Endothelial cell of umbilical vein (primary cell): ENCODE measurements around the gene SFSWAP. TPM values are rescaled to one million over a fixed set of nuclear protein-coding genes. Genes with fewer than 3 reads are reported as not detected.
"Not testable (repeated sequence)": the region's sequence is repeated elsewhere in the genome, so short reads cannot be mapped to it uniquely, and the experiment has no call there.

Experiments
- BruUV-seq: library from RNA; stranded (reverse); fragments of 400-500 nt; replicated peaks from 2 replicates; lab custom pipeline; 2021; lab: Mats Ljungman, UMichigan
- CTCF ChIA-PET: fragments of 300-600, 350-600 bp; sonication (Branson Sonifier 250); formaldehyde crosslinking; loops from one replicate; lab custom pipeline; 2021; ENCODE audit warnings: antibody characterized with exemption, inconsistent platforms; lab: Charles Lee
- POLR2A ChIA-PET: fragments of 300-600, 350-600 bp; sonication (Branson Sonifier 250); formaldehyde crosslinking; loops from one replicate; lab custom pipeline; 2021; ENCODE audit warnings: antibody characterized with exemption, inconsistent platforms; lab: Charles Lee
- DNase-seq: peaks from one replicate; pipeline ENCODE4 v3.0.0-alpha.2; 2011; ENCODE audit warnings: low read depth, low spot score
- FAIRE-seq: peaks from 2 replicates; lab custom pipeline; 2011; peaks lifted over from hg19 to GRCh38; lab: Jason Lieb, UNC
- H2AFZ ChIP-seq: 2 replicates; pipeline ENCODE4 v1.6.0; 2012; ENCODE audit warnings: low read depth, low read length, control low read depth, inconsistent platforms
- H3K27ac ChIP-seq: 2 replicates; pipeline ENCODE4 v1.5.1; 2011; ENCODE audit warnings: low read depth, mild to moderate bottlenecking, control low read depth, low read length, moderate library complexity; ENCODE audit not compliant: insufficient read depth
- H3K27me3 ChIP-seq, 2 experiments: 2 replicates each; pipeline versions ENCODE4 v1.6.0 to v1.6.1; 2011; ENCODE audit warnings: low read length in 2 of 2, mixed read lengths in 1 of 2; ENCODE audit not compliant: control insufficient read depth in 2 of 2, insufficient read depth in 2 of 2
- H3K36me3 ChIP-seq, 2 experiments: 2 replicates in 1 of 2; 3 replicates in 1 of 2; pipeline ENCODE4 v1.5.1; 2011; ENCODE audit warnings: low read length in 2 of 2, mild to moderate bottlenecking in 1 of 2, moderate library complexity in 1 of 2; ENCODE audit not compliant: control insufficient read depth in 2 of 2, insufficient read depth in 2 of 2; ENCODE audit errors: extremely low read depth in 1 of 2
- H3K4me1 ChIP-seq: 3 replicates; pipeline ENCODE4 v1.5.1; 2011; ENCODE audit warnings: mild to moderate bottlenecking, low read length; ENCODE audit not compliant: control insufficient read depth, insufficient read depth; ENCODE audit errors: extremely low read depth
- H3K4me2 ChIP-seq: 2 replicates; pipeline ENCODE4 v1.6.1; 2011; ENCODE audit warnings: low read length, control low read depth, mixed read lengths; ENCODE audit not compliant: insufficient read depth
- H3K4me3 ChIP-seq, 3 experiments: fragments of 200-600 bp in 1 of 3; sonication (generic), shearing (Covaris generic) in 1 of 3; replicated peaks in 1 of 3; 2 replicates each; pipeline ENCODE4 v1.5.1; 2011 to 2016; ENCODE audit warnings: control low read depth in 3 of 3, low read length in 3 of 3, mild to moderate bottlenecking in 2 of 3, inconsistent platforms in 1 of 3, low read depth in 1 of 3, moderate library complexity in 1 of 3; ENCODE audit not compliant: insufficient read depth in 1 of 3
- H3K79me2 ChIP-seq: 2 replicates; pipeline ENCODE4 v1.6.0; 2012; ENCODE audit warnings: low read length, inconsistent platforms; ENCODE audit not compliant: control insufficient read depth, insufficient read depth
- H3K9ac ChIP-seq: replicated peaks from 2 replicates; pipeline ENCODE3; 2011; ENCODE audit warnings: low read length, control low read depth; ENCODE audit not compliant: insufficient read depth; ENCODE audit errors: extremely low read depth
- H3K9me1 ChIP-seq: replicated peaks from 3 replicates; pipeline ENCODE4 v1.6.0; 2011; ENCODE audit warnings: mild to moderate bottlenecking, low read length; ENCODE audit not compliant: control insufficient read depth, insufficient read depth; ENCODE audit errors: extremely low read depth
- H3K9me3 ChIP-seq: replicated peaks from 2 replicates; pipeline ENCODE4 v1.5.1; 2012; ENCODE audit warnings: low read length, inconsistent platforms; ENCODE audit not compliant: control insufficient read depth, insufficient read depth
- H4K20me1 ChIP-seq: replicated peaks from 2 replicates; pipeline ENCODE3; 2011; ENCODE audit warnings: mild to moderate bottlenecking, low read length; ENCODE audit not compliant: control insufficient read depth, insufficient read depth; ENCODE audit errors: extremely low read depth
- CTCF ChIP-seq, 2 donors: IDR thresholded peaks; 1 replicate in 1 of 2; 2 replicates in 1 of 2; pipeline ENCODE4 v1.5.1; 2011; ENCODE audit warnings: low read length in 2 of 2, mild to moderate bottlenecking in 2 of 2, moderate library complexity in 2 of 2, control low read depth in 1 of 2, inconsistent platforms in 1 of 2, low read depth in 1 of 2; ENCODE audit not compliant: insufficient read depth in 1 of 2; ENCODE audit errors: extremely low read depth in 1 of 2
- EZH2 ChIP-seq: IDR thresholded peaks from 2 replicates; pipeline ENCODE4 v1.6.1; 2012; ENCODE audit warnings: borderline replicate concordance, low read depth, mild to moderate bottlenecking, moderate library complexity, low read length, inconsistent platforms; ENCODE audit not compliant: severe bottlenecking
- FOS ChIP-seq: IDR thresholded peaks from 2 replicates; pipeline ENCODE4 v1.6.1; 2011; ENCODE audit warnings: mild to moderate bottlenecking, low read length, moderate library complexity, borderline replicate concordance; ENCODE audit not compliant: insufficient read depth
- GATA2 ChIP-seq: IDR thresholded peaks from 2 replicates; pipeline ENCODE4 v1.7.0; 2011; ENCODE audit warnings: low read depth, mild to moderate bottlenecking, moderate library complexity, mixed read lengths, low read length; ENCODE audit not compliant: insufficient read length, insufficient read depth
- JUN ChIP-seq: IDR thresholded peaks from 2 replicates; pipeline ENCODE4 v1.6.1; 2011; ENCODE audit warnings: borderline replicate concordance, low read depth; ENCODE audit not compliant: insufficient read length, insufficient read depth
- MAX ChIP-seq: IDR thresholded peaks from 2 replicates; pipeline ENCODE4 v1.6.1; 2011; ENCODE audit not compliant: insufficient read depth, insufficient read length
- MYC ChIP-seq: IDR thresholded peaks from one replicate; pipeline ENCODE4 v1.6.1; 2011; ENCODE audit warnings: mild to moderate bottlenecking, low read depth, low read length
- POLR2A ChIP-seq: IDR thresholded peaks from 2 replicates; pipeline ENCODE4 v1.6.1; 2012; ENCODE audit warnings: low read depth, mild to moderate bottlenecking, control low read depth, low read length
- POLR2AphosphoS5 ChIP-seq: IDR thresholded peaks from 2 replicates; pipeline ENCODE4 v1.6.1; 2012; ENCODE audit warnings: low read depth, mild to moderate bottlenecking, control low read depth, low read length, moderate library complexity; ENCODE audit not compliant: insufficient read depth
- dilution Hi-C: fragments of 300-500 bp; cut with MboI; formaldehyde crosslinking; loops from one replicate; pipeline ENCODE4 v1.15.0; 2019; ENCODE audit warnings: low sequenced_read_pairs; ENCODE audit not compliant: extremely low pct_ligation_motif_present
- intact Hi-C: fragments of 100-400 bp; cut with micrococcal nuclease; formaldehyde crosslinking; loops from one replicate; pipeline ENCODE4 v1.10.0; 2022
- polyA plus RNA-seq, 4 experiments: library from polyadenylated mRNA; depleted of rRNA in 3 of 4; stranded (reverse) in 3 of 4; unstranded in 1 of 4; fragments of >200 nt; gene quantifications; 2 replicates each; pipeline versions ENCODE4 v1.2.1 to v1.2.3, GENCODE V29; 2011 to 2012; ENCODE audit warnings: missing spikeins in 1 of 4
- total RNA-seq: library from RNA; stranded (reverse); gene quantifications from 2 replicates; pipeline ENCODE4 v1.2.3, GENCODE V29; 2021

The SFSWAP gene
- total and polyA plus RNA-seq, 2 donors (not counting 3 experiments of a cell fraction or from before 2014, with no cell fraction given): 38.1 to 53.3 TPM

GRCh38 chr12:131704509-131704908, 6.4 kb upstream of the SFSWAP start:
- no peak for DNase-seq
- no TSS peak for BruUV-seq

GRCh38 chr12:131706709-131707108, 4.2 kb upstream of the SFSWAP start:
- FAIRE-seq, CTCF ChIA-PET, intact Hi-C loops: not testable (repeated sequence)

More at GRCh38 chr12:131704509-131704908, 6.4 kb upstream of the SFSWAP start:
- dilution Hi-C loops (no loop called here), intact Hi-C loops (no loop called here)
- Histone ChIP-seq H3K36me3 (no peaks in the 10 kb centered on the region), H3K9ac (no peak overlapping the region), H3K9me3 (no peaks in the 10 kb centered on the region), H3K4me2 (no peak overlapping the region), H2AFZ (no peak overlapping the region), H3K9me1 (no peaks in the 10 kb centered on the region), H3K27ac (no peak overlapping the region), H3K4me3 (no peak overlapping the region), H4K20me1 (no peaks in the 10 kb centered on the region), H3K4me1 (no peaks in the 10 kb centered on the region), H3K27me3 (no peaks in the 10 kb centered on the region), H3K79me2 (no peaks in the 10 kb centered on the region)
- CTCF ChIA-PET: interaction anchor here (0.7 kb wide), 1 partner anchor 22 kb away, joined by 3 read pairs; no protein-coding TSS in a partner anchor
- FAIRE-seq: no peak
- no peak for TF ChIP-seq MAX
- no peak for TF ChIP-seq POLR2A
- TF ChIP-seq MYC: no peak
- TF ChIP-seq CTCF (IDR thresholded peaks at IDR 0.05; ENCODE audit: extremely low read depth in 1 of 2, insufficient read depth in 1 of 2, low read depth in 1 of 2, low read length in 2 of 2): no peak
- TF ChIP-seq EZH2: no peak
- TF ChIP-seq POLR2AphosphoS5: no peak
- TF ChIP-seq FOS: no peak
- no peak for TF ChIP-seq JUN
- no peak for TF ChIP-seq GATA2
- POLR2A ChIA-PET: no interaction called here

More at GRCh38 chr12:131706709-131707108, 4.2 kb upstream of the SFSWAP start:
- H3K9me1 ChIP-seq, DNase-seq, H3K4me3 ChIP-seq, H3K79me2 ChIP-seq, POLR2A ChIA-PET, H3K27ac ChIP-seq, H3K9me3 ChIP-seq, H2AFZ ChIP-seq, H3K4me2 ChIP-seq, H3K27me3 ChIP-seq, BruUV-seq, H3K4me1 ChIP-seq, dilution Hi-C loops, H4K20me1 ChIP-seq, H3K9ac ChIP-seq, H3K36me3 ChIP-seq: not testable (repeated sequence)
